ENCODE measurements around the gene MTPN.

DNA sequence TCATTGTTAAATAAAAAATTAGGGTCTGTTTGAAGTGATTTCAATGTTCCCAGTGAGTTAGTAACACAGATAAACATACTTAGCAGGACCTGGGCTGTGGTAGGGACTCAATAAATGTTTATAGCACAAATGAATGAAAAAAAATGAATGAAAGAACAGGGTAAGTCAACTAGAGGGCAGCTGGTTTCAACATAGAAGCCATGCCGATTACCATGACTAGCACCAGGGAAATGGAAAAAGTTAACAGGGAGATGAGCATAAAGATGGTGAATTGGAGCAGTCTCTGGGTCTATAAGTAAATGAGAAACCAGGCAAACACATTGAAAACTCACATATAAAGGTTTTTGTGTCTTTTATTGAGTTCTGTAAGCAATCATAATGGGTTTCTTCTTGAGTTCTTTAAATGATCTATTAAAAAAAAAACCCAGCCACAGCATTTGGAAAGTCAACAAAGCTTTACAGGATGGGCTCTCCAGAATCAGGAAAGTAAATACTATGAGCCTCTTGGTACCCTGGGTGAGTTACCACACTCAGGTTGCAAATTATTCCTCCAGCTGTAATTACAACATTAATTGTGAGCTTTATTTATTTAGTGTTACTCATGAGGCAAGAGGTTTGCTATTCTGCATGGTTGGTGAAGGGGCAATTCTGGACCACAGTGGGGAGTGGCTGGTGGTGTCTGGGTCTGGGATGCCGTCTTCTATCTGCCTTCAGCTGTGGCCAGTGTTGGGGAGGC lies 46.1 kb upstream of the MTPN start:
- TF ChIP-seq, protein P1, sequence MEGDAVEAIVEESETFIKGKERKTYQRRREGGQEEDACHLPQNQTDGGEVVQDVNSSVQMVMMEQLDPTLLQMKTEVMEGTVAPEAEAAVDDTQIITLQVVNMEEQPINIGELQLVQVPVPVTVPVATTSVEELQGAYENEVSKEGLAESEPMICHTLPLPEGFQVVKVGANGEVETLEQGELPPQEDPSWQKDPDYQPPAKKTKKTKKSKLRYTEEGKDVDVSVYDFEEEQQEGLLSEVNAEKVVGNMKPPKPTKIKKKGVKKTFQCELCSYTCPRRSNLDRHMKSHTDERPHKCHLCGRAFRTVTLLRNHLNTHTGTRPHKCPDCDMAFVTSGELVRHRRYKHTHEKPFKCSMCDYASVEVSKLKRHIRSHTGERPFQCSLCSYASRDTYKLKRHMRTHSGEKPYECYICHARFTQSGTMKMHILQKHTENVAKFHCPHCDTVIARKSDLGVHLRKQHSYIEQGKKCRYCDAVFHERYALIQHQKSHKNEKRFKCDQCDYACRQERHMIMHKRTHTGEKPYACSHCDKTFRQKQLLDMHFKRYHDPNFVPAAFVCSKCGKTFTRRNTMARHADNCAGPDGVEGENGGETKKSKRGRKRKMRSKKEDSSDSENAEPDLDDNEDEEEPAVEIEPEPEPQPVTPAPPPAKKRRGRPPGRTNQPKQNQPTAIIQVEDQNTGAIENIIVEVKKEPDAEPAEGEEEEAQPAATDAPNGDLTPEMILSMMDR (IDR thresholded peaks at IDR 0.05; ENCODE audit: insufficient read depth, low read depth, low read length) = no peak
- TF ChIP-seq EZH2 (IDR thresholded peaks at IDR 0.05; ENCODE audit: insufficient read depth, low read length) = no peak
